Left forelimb (tissue), 1 donor: Measurements from ENCODE around the gene ANKRD13C.
"Not testable (repeated sequence)": the region's sequence is repeated elsewhere in the genome, so short reads cannot be mapped to it uniquely, and the experiment has no call there.

Experiments
- DNase-seq: peaks from one replicate; pipeline ENCODE4 v3.0.0-alpha.2; 2018; ENCODE audit warnings: low spot score

The ANKRD13C gene

GRCh38 chr1:70358921-70359564, 4.5 kb upstream of the ANKRD13C start:
- no peak for DNase-seq

GRCh38 chr1:70355920-70356319, 1.4 kb upstream of the ANKRD13C start:
- no peak for DNase-seq

GRCh38 chr1:70355111-70355407, 537 bp upstream of the ANKRD13C start:
- DNase-seq: no peak

- no peak for DNase-seq
Measured at GRCh38 chr1:70353601-70354331, 756 bp downstream of the ANKRD13C start.

- DNase-seq: no peak
Measured at GRCh38 chr1:70353044-70353443, 1.5 kb downstream of the ANKRD13C start.

- not testable (repeated sequence) for DNase-seq
Measured at GRCh38 chr1:70349799-70350198, 4.7 kb downstream of the ANKRD13C start.

- DNase-seq: no peak
Measured at GRCh38 chr1:70348399-70349165, 5.9 kb downstream of the ANKRD13C start.

- DNase-seq: not testable (repeated sequence)
Measured at GRCh38 chr1:70339644-70340043, 14.9 kb downstream of the ANKRD13C start.

- no peak for DNase-seq
Measured at GRCh38 chr1:70336050-70336449, 18.5 kb downstream of the ANKRD13C start.

GRCh38 chr1:70334436-70334835, 20.1 kb downstream of the ANKRD13C start:
- DNase-seq: no peak

GRCh38 chr1:70333245-70333644, 21.3 kb downstream of the ANKRD13C start:
- DNase-seq: no peak

- DNase-seq: no peak
Measured at GRCh38 chr1:70331962-70332361, 22.6 kb downstream of the ANKRD13C start.

- DNase-seq: no peak
Measured at GRCh38 chr1:70327306-70328076, 27.0 kb downstream of the ANKRD13C start.

- no peak for DNase-seq
Measured at GRCh38 chr1:70324683-70325082, 29.8 kb downstream of the ANKRD13C start.

- DNase-seq: no peak
Measured at GRCh38 chr1:70319750-70320149, 34.8 kb downstream of the ANKRD13C start.

- DNase-seq: no peak
Measured at GRCh38 chr1:70318191-70318590, 36.3 kb downstream of the ANKRD13C start.

GRCh38 chr1:70317087-70317486, 37.4 kb downstream of the ANKRD13C start:
- DNase-seq: no peak

- DNase-seq: no peak
Measured at GRCh38 chr1:70315782-70316181, 38.7 kb downstream of the ANKRD13C start.

- DNase-seq: no peak
Measured at GRCh38 chr1:70314706-70315304, 39.7 kb downstream of the ANKRD13C start.

GRCh38 chr1:70311369-70311768, 43.2 kb downstream of the ANKRD13C start:
- DNase-seq: no peak

- DNase-seq: no peak
Measured at GRCh38 chr1:70299472-70299871, 55.0 kb downstream of the ANKRD13C start.

GRCh38 chr1:70295749-70296148, 58.8 kb downstream of the ANKRD13C start:
- no peak for DNase-seq
